ENCODE data around the gene IKZF1.

The IKZF1 gene

GRCh38 chr7:50405221-50405620 is 100.7 kb downstream of the IKZF1 start:
- H3K27me3 ChIP-seq (replicated peaks; ENCODE audit: insufficient read depth, low read length) = no peaks in the 10 kb centered on the region
- no peak for TF ChIP-seq EZH2phosphoT487 (IDR thresholded peaks at IDR 0.05; ENCODE audit: low read length)
- TF ChIP-seq EZH2 (optimal IDR thresholded peaks at IDR 0.05; ENCODE audit: low read depth, low read length) = no peak
- TF ChIP-seq CTCF (IDR thresholded peaks at IDR 0.05; ENCODE audit: low read length) = no peak
- H2AFZ ChIP-seq (ENCODE audit: low read length) = no peak overlapping the region
- H3K4me3 ChIP-seq (ENCODE audit: low read length) = no peak overlapping the region
- H3K4me1 ChIP-seq (ENCODE audit: low read length) = no peaks in the 10 kb centered on the region
- no peaks in the 10 kb centered on the region; the same call in 1 of the 2 replicates for H3K79me2 ChIP-seq (ENCODE audit: low read length)
- H3K4me2 ChIP-seq (ENCODE audit: low read depth, low read length) = no peak overlapping the region
- H3K27ac ChIP-seq (ENCODE audit: low read length) = no peak overlapping the region
- no peak overlapping the region for H3K9ac ChIP-seq (ENCODE audit: low read length)
- no peaks in the 10 kb centered on the region for H4K20me1 ChIP-seq (ENCODE audit: insufficient read depth, low read length)
- H3K9me3 ChIP-seq (replicated peaks; ENCODE audit: insufficient read depth, low read length) = no peaks in the 10 kb centered on the region
- H3F3A ChIP-seq (ENCODE audit: insufficient read depth, low read length) = no peaks in the 10 kb centered on the region; the same call in 1 of the 2 replicates
- peaks cover 7% of the 10 kb centered on the region for H3K36me3 ChIP-seq (replicated peaks; ENCODE audit: insufficient read depth, low read length)
- DNase-seq = no peak
- no peaks in the 10 kb centered on the region for H3K9me2 ChIP-seq (replicated peaks; ENCODE audit: insufficient read depth, low read length)

GRCh38 chr7:50406935-50407334 is 102.4 kb downstream of the IKZF1 start:
- Histone ChIP-seq H3K79me2 (ENCODE audit: low read length) (no peaks in the 10 kb centered on the region), H3K4me2 (ENCODE audit: low read depth, low read length) (no peak overlapping the region), H4K20me1 (ENCODE audit: insufficient read depth, low read length) (no peaks in the 10 kb centered on the region), H2AFZ (ENCODE audit: low read length) (no peak overlapping the region), H3K9me2 (replicated peaks; ENCODE audit: insufficient read depth, low read length) (no peaks in the 10 kb centered on the region), H3K9me3 (replicated peaks; ENCODE audit: insufficient read depth, low read length) (no peaks in the 10 kb centered on the region), H3F3A (ENCODE audit: insufficient read depth, low read length) (no peaks in the 10 kb centered on the region; the same call in 1 of the 2 replicates), H3K4me3 (ENCODE audit: low read length) (no peak overlapping the region), H3K4me1 (ENCODE audit: low read length) (no peaks in the 10 kb centered on the region), H3K9ac (ENCODE audit: low read length) (no peak overlapping the region), H3K27ac (ENCODE audit: low read length) (no peak overlapping the region), H3K36me3 (replicated peaks; ENCODE audit: insufficient read depth, low read length) (no peaks in the 10 kb centered on the region; the same call in 1 of the 2 replicates), H3K27me3 (replicated peaks; ENCODE audit: insufficient read depth, low read length) (no peaks in the 10 kb centered on the region)
- TF ChIP-seq CTCF (IDR thresholded peaks at IDR 0.05; ENCODE audit: low read length) (no peak), EZH2phosphoT487 (IDR thresholded peaks at IDR 0.05; ENCODE audit: low read length) (no peak), EZH2 (optimal IDR thresholded peaks at IDR 0.05; ENCODE audit: low read depth, low read length) (no peak)
- DNase-seq = no peak

GRCh38 chr7:50409856-50410745 is 105.6 kb downstream of the IKZF1 start:
- Histone ChIP-seq H3K79me2 (ENCODE audit: low read length) (no peaks in the 10 kb centered on the region), H4K20me1 (ENCODE audit: insufficient read depth, low read length) (no peaks in the 10 kb centered on the region), H3K4me3 (ENCODE audit: low read length) (no peak overlapping the region), H3K4me2 (ENCODE audit: low read depth, low read length) (no peak overlapping the region), H3K36me3 (replicated peaks; ENCODE audit: insufficient read depth, low read length) (no peaks in the 10 kb centered on the region), H3K9me2 (replicated peaks; ENCODE audit: insufficient read depth, low read length) (no peaks in the 10 kb centered on the region), H3K9ac (ENCODE audit: low read length) (no peak overlapping the region), H3K27ac (ENCODE audit: low read length) (no peak overlapping the region), H3K4me1 (ENCODE audit: low read length) (no peaks in the 10 kb centered on the region), H3F3A (ENCODE audit: insufficient read depth, low read length) (no peaks in the 10 kb centered on the region; the same call in 1 of the 2 replicates), H3K9me3 (replicated peaks; ENCODE audit: insufficient read depth, low read length) (no peaks in the 10 kb centered on the region), H2AFZ (ENCODE audit: low read length) (no peak overlapping the region), H3K27me3 (replicated peaks; ENCODE audit: insufficient read depth, low read length) (no peaks in the 10 kb centered on the region)
- TF ChIP-seq EZH2phosphoT487 (IDR thresholded peaks at IDR 0.05; ENCODE audit: low read length) (no peak), EZH2 (optimal IDR thresholded peaks at IDR 0.05; ENCODE audit: low read depth, low read length) (no peak), CTCF (IDR thresholded peaks at IDR 0.05; ENCODE audit: low read length) (no peak)
- DNase-seq = no peak

Measured in MM.1S (cell line).